Breast epithelium (tissue), 3 donors: ENCODE measurements around the gene RNF141.

Experiments used
- POLR2AphosphoS5 ChIP-seq, 3 donors: sonication (generic); formaldehyde crosslinking; IDR thresholded peaks; one replicate each; pipeline ENCODE4 v1.6.1; 2017; ENCODE audit warnings: antibody characterized with exemption in 3 of 3
- TF ChIP-seq, protein P1 (sequence below), 3 donors: fragments of 450-650 bp; IDR thresholded peaks; one replicate each; pipeline ENCODE4 v1.5.1; 2016 to 2017; ENCODE audit warnings: antibody characterized with exemption in 3 of 3, mild to moderate bottlenecking in 3 of 3, moderate library complexity in 3 of 3

DNA sequence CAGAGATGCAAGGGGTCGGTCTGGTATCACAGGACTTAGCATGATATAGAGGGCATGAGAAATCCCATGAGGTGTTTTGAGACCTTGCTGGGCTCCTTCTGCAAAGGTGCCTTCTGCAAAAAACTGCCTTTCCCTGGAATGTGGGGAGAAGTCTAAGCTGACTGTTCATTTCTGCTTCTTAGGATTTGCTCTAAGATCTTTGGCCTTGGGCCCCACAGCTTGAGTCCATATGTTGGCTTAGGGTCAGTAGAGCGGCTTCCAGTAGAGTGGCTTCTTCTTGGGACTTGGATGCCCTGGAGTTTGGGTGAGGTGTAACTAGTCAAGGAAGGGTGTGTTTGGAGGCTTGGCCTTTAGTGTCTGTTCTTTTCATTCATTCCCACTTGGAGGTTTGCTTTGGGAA is 48.9 kb downstream of the RNF141 start:
- TF ChIP-seq POLR2AphosphoS5 (IDR thresholded peaks at IDR 0.05), result no peak
- TF ChIP-seq, protein P1, sequence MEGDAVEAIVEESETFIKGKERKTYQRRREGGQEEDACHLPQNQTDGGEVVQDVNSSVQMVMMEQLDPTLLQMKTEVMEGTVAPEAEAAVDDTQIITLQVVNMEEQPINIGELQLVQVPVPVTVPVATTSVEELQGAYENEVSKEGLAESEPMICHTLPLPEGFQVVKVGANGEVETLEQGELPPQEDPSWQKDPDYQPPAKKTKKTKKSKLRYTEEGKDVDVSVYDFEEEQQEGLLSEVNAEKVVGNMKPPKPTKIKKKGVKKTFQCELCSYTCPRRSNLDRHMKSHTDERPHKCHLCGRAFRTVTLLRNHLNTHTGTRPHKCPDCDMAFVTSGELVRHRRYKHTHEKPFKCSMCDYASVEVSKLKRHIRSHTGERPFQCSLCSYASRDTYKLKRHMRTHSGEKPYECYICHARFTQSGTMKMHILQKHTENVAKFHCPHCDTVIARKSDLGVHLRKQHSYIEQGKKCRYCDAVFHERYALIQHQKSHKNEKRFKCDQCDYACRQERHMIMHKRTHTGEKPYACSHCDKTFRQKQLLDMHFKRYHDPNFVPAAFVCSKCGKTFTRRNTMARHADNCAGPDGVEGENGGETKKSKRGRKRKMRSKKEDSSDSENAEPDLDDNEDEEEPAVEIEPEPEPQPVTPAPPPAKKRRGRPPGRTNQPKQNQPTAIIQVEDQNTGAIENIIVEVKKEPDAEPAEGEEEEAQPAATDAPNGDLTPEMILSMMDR (IDR thresholded peaks at IDR 0.05), result no peak
